Vagina (tissue), 2 donors: ENCODE data around the gene SERINC5. TPM values are rescaled to one million over a fixed set of nuclear protein-coding genes. Genes with fewer than 3 reads are reported as not detected.

Source experiments
- DNase-seq, 2 donors: peaks; one replicate each; pipeline ENCODE4 v3.0.0-alpha.2; 2017; ENCODE audit errors: extremely low spot score in 2 of 2
- H3K27ac ChIP-seq: fragments of 200-600 bp; sonication (generic); one replicate; pipeline ENCODE4 v1.5.1; 2019
- H3K27me3 ChIP-seq: fragments of 200-600 bp; sonication (generic); one replicate; pipeline ENCODE4 v1.5.1; 2019
- H3K36me3 ChIP-seq, 2 donors: fragments of 200-600 bp; sonication (generic); one replicate each; pipeline ENCODE4 v1.5.1; 2017 to 2019
- H3K4me1 ChIP-seq: fragments of 200-600 bp; sonication (generic); one replicate; pipeline ENCODE4 v1.5.1; 2019
- H3K4me3 ChIP-seq, 2 donors: fragments of 200-600 bp; sonication (generic); 1 replicate in 1 of 2; 2 replicates in 1 of 2; pipeline ENCODE4 v1.5.1; 2016 to 2019
- H3K9me3 ChIP-seq: fragments of 200-600 bp; sonication (generic); one replicate; pipeline ENCODE4 v1.5.1; 2019
- POLR2A ChIP-seq, 2 donors: fragments of 450-650 bp; IDR thresholded peaks; one replicate each; pipeline ENCODE4 v1.6.1; 2017; ENCODE audit warnings: antibody characterized with exemption in 2 of 2, mild to moderate bottlenecking in 2 of 2, moderate library complexity in 2 of 2
- POLR2AphosphoS5 ChIP-seq, 2 donors: sonication (generic); formaldehyde crosslinking; IDR thresholded peaks; one replicate each; pipeline ENCODE4 v1.9.0; 2017; ENCODE audit warnings: antibody characterized with exemption in 2 of 2, mild to moderate bottlenecking in 2 of 2, low read depth in 1 of 2; ENCODE audit not compliant: insufficient read depth in 1 of 2
- intact Hi-C: fragments of 100-400 bp; cut with DNase I; formaldehyde crosslinking; loops from one replicate; pipeline ENCODE4 v1.15.1; 2023
- total RNA-seq: library from RNA; depleted of rRNA; stranded (reverse); fragments of >200 nt; gene quantifications from one replicate; pipeline ENCODE4 v1.2.3, GENCODE V29; 2016
- TF ChIP-seq, protein P1 (sequence below), 3 experiments: fragments of 450-650 bp in 2 of 3; fragments of 200-600 bp in 1 of 3; sonication (generic) in 1 of 3; IDR thresholded peaks; one replicate each; pipeline ENCODE4 v1.5.1; 2017 to 2019; ENCODE audit warnings: antibody characterized with exemption in 3 of 3, mild to moderate bottlenecking in 2 of 3, moderate library complexity in 2 of 3

SERINC5 gene
- total RNA-seq, 1 donor from 2014 or later: 35.6 TPM

GRCh38 chr5:80177236-80177635 is 78.6 kb downstream of the SERINC5 start:
- no peak for DNase-seq
- Histone ChIP-seq H3K4me1 (peaks cover 25% of the 10 kb centered on the region), H3K27ac (no peak overlapping the region), H3K4me3 (no peak overlapping the region), H3K9me3 (no peaks in the 10 kb centered on the region), H3K27me3 (no peaks in the 10 kb centered on the region), H3K36me3 (peaks cover 0 to 22% of the 10 kb centered on the region in 2 donors)
- TF ChIP-seq, protein P1, sequence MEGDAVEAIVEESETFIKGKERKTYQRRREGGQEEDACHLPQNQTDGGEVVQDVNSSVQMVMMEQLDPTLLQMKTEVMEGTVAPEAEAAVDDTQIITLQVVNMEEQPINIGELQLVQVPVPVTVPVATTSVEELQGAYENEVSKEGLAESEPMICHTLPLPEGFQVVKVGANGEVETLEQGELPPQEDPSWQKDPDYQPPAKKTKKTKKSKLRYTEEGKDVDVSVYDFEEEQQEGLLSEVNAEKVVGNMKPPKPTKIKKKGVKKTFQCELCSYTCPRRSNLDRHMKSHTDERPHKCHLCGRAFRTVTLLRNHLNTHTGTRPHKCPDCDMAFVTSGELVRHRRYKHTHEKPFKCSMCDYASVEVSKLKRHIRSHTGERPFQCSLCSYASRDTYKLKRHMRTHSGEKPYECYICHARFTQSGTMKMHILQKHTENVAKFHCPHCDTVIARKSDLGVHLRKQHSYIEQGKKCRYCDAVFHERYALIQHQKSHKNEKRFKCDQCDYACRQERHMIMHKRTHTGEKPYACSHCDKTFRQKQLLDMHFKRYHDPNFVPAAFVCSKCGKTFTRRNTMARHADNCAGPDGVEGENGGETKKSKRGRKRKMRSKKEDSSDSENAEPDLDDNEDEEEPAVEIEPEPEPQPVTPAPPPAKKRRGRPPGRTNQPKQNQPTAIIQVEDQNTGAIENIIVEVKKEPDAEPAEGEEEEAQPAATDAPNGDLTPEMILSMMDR (IDR thresholded peaks at IDR 0.05): no peak
- no peak for TF ChIP-seq POLR2AphosphoS5 (IDR thresholded peaks at IDR 0.05; ENCODE audit: insufficient read depth in 1 of 2, low read depth in 1 of 2)
- intact Hi-C loops: no loop called here

- intact Hi-C loops: no loop called here
- TF ChIP-seq, protein P1 (IDR thresholded peaks at IDR 0.05): no peak
- TF ChIP-seq POLR2A (IDR thresholded peaks at IDR 0.05) (no peak), POLR2AphosphoS5 (IDR thresholded peaks at IDR 0.05; ENCODE audit: insufficient read depth in 1 of 2, low read depth in 1 of 2) (no peak)
Observed at GRCh38 chr5:80175337-80175736, 80.5 kb downstream of the SERINC5 start.

DNA sequence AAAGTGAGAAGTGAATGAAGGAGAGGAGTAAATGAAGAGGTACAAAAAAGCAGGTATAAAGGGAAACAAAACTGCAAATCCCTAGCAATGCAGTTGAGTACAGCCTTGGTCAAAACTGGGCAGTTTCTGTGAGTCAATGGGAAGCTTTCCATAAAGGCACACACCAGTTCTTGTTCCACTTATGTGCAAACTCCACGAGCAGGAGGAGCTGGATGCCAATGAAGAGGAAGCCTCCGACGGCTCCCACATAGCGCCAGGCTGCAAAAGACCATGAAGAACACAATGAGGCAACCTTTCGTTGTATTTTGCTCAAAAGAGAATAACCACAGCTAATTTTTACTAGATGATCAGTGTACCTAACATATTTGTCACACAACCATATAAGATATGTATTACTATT is 81.1 kb downstream of the SERINC5 start:
- Histone ChIP-seq H3K27ac (no peak overlapping the region), H3K36me3 (peaks cover 0 to 22% of the 10 kb centered on the region in 2 donors), H3K27me3 (no peaks in the 10 kb centered on the region), H3K4me3 (no peak overlapping the region), H3K4me1 (peaks cover 2% of the 10 kb centered on the region), H3K9me3 (no peaks in the 10 kb centered on the region)
- intact Hi-C loops: no loop called here
- TF ChIP-seq, protein P1 (IDR thresholded peaks at IDR 0.05): no peak
- TF ChIP-seq POLR2A (IDR thresholded peaks at IDR 0.05) (no peak), POLR2AphosphoS5 (IDR thresholded peaks at IDR 0.05; ENCODE audit: insufficient read depth in 1 of 2, low read depth in 1 of 2) (no peak)
- no peak for DNase-seq

More at GRCh38 chr5:80175337-80175736, 80.5 kb downstream of the SERINC5 start:
- Histone ChIP-seq H3K27me3 (no peaks in the 10 kb centered on the region), H3K4me3 (no peak overlapping the region), H3K27ac (no peak overlapping the region), H3K36me3 (peaks cover 0 to 22% of the 10 kb centered on the region in 2 donors), H3K4me1 (peaks cover 6% of the 10 kb centered on the region), H3K9me3 (no peaks in the 10 kb centered on the region)
- no peak for DNase-seq

DNA sequence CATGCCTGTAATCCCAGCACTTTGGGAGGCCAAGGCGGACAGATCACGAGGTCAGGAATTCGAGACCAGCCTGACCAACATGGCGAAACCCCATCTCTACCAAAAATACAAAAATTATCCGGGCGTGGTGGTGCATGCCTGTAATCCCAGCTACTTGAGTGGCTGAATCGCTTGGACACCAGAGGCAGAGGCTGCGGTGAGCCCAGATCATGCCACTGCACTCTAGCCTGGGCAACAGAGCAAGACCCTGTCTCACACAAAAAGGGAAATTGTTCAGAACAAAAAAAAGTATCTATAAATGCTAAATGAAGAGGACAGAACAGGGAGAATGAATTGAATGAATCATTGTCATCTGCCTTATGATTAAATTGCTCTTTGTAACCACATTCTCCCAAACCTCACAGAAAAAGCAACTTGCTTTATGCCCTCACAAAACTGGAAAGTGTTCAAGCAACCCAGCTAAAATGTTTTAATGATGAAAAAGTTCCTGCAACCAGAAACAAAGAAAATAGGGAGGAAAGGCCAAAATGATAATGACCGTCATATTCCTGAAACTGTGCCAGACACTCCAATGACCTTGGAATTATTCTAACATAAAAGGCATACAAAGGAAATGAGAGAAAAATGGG is 83.7 kb downstream of the SERINC5 start:
- H3K9me3 ChIP-seq: no peaks in the 10 kb centered on the region

GRCh38 chr5:80170117-80170535 is 85.7 kb downstream of the SERINC5 start:
- Histone ChIP-seq H3K27me3 (no peaks in the 10 kb centered on the region), H3K4me3 (no peak overlapping the region), H3K4me1 (no peaks in the 10 kb centered on the region), H3K9me3 (no peaks in the 10 kb centered on the region), H3K27ac (no peak overlapping the region), H3K36me3 (peaks cover 0 to 21% of the 10 kb centered on the region in 2 donors)
- TF ChIP-seq POLR2AphosphoS5 (IDR thresholded peaks at IDR 0.05; ENCODE audit: insufficient read depth in 1 of 2, low read depth in 1 of 2): no peak
- TF ChIP-seq, protein P1 (IDR thresholded peaks at IDR 0.05): no peak
- TF ChIP-seq POLR2A (IDR thresholded peaks at IDR 0.05): no peak
- no peak for DNase-seq
- intact Hi-C loops: no loop called here

More for the DNA sequence above, 83.7 kb downstream of the SERINC5 start:
- Histone ChIP-seq H3K4me1 (no peaks in the 10 kb centered on the region), H3K27ac (no peak overlapping the region), H3K27me3 (no peaks in the 10 kb centered on the region), H3K4me3 (no peak overlapping the region), H3K36me3 (peaks cover 0 to 26% of the 10 kb centered on the region in 2 donors)
- intact Hi-C loops: no loop called here
- DNase-seq: no peak
- TF ChIP-seq POLR2A (IDR thresholded peaks at IDR 0.05): no peak
- TF ChIP-seq, protein P1 (IDR thresholded peaks at IDR 0.05): no peak
- no peak for TF ChIP-seq POLR2AphosphoS5 (IDR thresholded peaks at IDR 0.05; ENCODE audit: insufficient read depth in 1 of 2, low read depth in 1 of 2)
